B cell (primary cell): Measurements from ENCODE around the gene NACA. TPM values are rescaled to one million over a fixed set of nuclear protein-coding genes. Genes with fewer than 3 reads are reported as not detected.

Experiments
- ATAC-seq: fragments of 200-7000 bp; cut with Tn5 transposase; one replicate; pipeline ENCODE4 v1.10.0; 2021; ENCODE audit warnings: low read depth, mild to moderate bottlenecking, moderate number of reproducible peaks, moderate library complexity
- CTCF ChIA-PET: fragments of 350-600 bp; sonication (Branson Sonifier 250); formaldehyde crosslinking; loops from one replicate; lab custom pipeline; 2021; ENCODE audit warnings: antibody characterized with exemption, inconsistent platforms; lab: Charles Lee
- POLR2A ChIA-PET: fragments of 350-600 bp; sonication (Branson Sonifier 250); formaldehyde crosslinking; loops from one replicate; lab custom pipeline; 2021; ENCODE audit warnings: antibody characterized with exemption; lab: Charles Lee
- DNase-seq: peaks from one replicate; pipeline ENCODE4 v3.0.0; 2013
- H2AFZ ChIP-seq: 2 replicates; pipeline ENCODE4 v1.6.1; 2012; ENCODE audit warnings: mild to moderate bottlenecking, low read depth, low read length; ENCODE audit not compliant: insufficient read depth, poor library complexity, severe bottlenecking
- H3K27ac ChIP-seq, 2 donors: 1 replicate in 1 of 2; 2 replicates in 1 of 2; pipeline ENCODE4 v1.5.1; 2012 to 2013; ENCODE audit warnings: low read length in 2 of 2, mild to moderate bottlenecking in 2 of 2, moderate library complexity in 1 of 2
- H3K27me3 ChIP-seq, 4 experiments: fragments of 200-600 bp in 1 of 4; sonication (generic) in 1 of 4; replicated peaks in 1 of 4; 1 replicate in 2 of 4; 2 replicates in 2 of 4; pipeline versions ENCODE4 v1.6.1 to v1.7.0; 2013 to 2016; ENCODE audit warnings: low read length in 3 of 4, mild to moderate bottlenecking in 2 of 4, mixed read lengths in 1 of 4, moderate library complexity in 1 of 4; ENCODE audit not compliant: insufficient read depth in 4 of 4, control insufficient read depth in 3 of 4; ENCODE audit errors: control extremely low read depth in 1 of 4
- H3K36me3 ChIP-seq, 2 experiments: replicated peaks in 1 of 2; 1 replicate in 1 of 2; 2 replicates in 1 of 2; pipeline versions ENCODE4 v1.6.1 to v1.7.1; 2013; ENCODE audit warnings: low read length in 1 of 2; ENCODE audit not compliant: insufficient read depth in 2 of 2, control insufficient read depth in 1 of 2; ENCODE audit errors: control extremely low read depth in 1 of 2, extremely low read depth in 1 of 2
- H3K4me1 ChIP-seq, 2 donors: fragments of 200-600 bp in 1 of 2; sonication (generic) in 1 of 2; 1 replicate in 1 of 2; 2 replicates in 1 of 2; pipeline versions ENCODE4 v1.5.1 to v1.6.1; 2013 to 2017; ENCODE audit warnings: low read length in 2 of 2; ENCODE audit not compliant: control insufficient read depth in 2 of 2, insufficient read depth in 2 of 2
- H3K4me2 ChIP-seq: replicated peaks from 2 replicates; pipeline ENCODE3; 2012; ENCODE audit warnings: mild to moderate bottlenecking, low read depth, low read length; ENCODE audit not compliant: poor library complexity, severe bottlenecking
- H3K4me3 ChIP-seq, 5 experiments: fragments of 200-600 bp in 1 of 5; sonication (generic) in 1 of 5; 1 replicate in 3 of 5; 2 replicates in 2 of 5; pipeline versions ENCODE4 v1.5.1 to v1.7.0; 2011 to 2016; ENCODE audit warnings: low read length in 4 of 5, mild to moderate bottlenecking in 4 of 5, low read depth in 2 of 5, control low read depth in 1 of 5, moderate library complexity in 1 of 5; ENCODE audit not compliant: insufficient read depth in 1 of 5; ENCODE audit errors: control extremely low read depth in 1 of 5, extremely low read depth in 1 of 5
- H3K79me2 ChIP-seq: fragments of 200-600 bp; sonication (generic); one replicate; pipeline ENCODE4 v1.6.0; 2016; ENCODE audit warnings: low read length; ENCODE audit not compliant: control insufficient read depth, insufficient read depth
- H3K9ac ChIP-seq: fragments of 200-600 bp; sonication (generic); 2 replicates; pipeline ENCODE4 v1.6.1; 2017; ENCODE audit warnings: mild to moderate bottlenecking, low read length, moderate library complexity
- H3K9me3 ChIP-seq, 3 donors: one replicate each; pipeline versions ENCODE4 v1.6.1 to v1.7.1; 2013; ENCODE audit warnings: low read length in 2 of 3; ENCODE audit not compliant: control insufficient read depth in 2 of 3, insufficient read depth in 1 of 3; ENCODE audit errors: control extremely low read depth in 1 of 3
- H4K20me1 ChIP-seq: 2 replicates; pipeline ENCODE4 v1.6.0; 2012; ENCODE audit warnings: mild to moderate bottlenecking, low read length; ENCODE audit not compliant: insufficient read depth, control insufficient read depth, poor library complexity, severe bottlenecking
- H3K27ac Mint-ChIP-seq: one replicate; pipeline ENCODE4 v1.8.0; 2021; ENCODE audit warnings: mixed read lengths
- H3K27me3 Mint-ChIP-seq: one replicate; pipeline ENCODE4 v1.8.0; 2021; ENCODE audit warnings: mixed read lengths
- H3K4me1 Mint-ChIP-seq: one replicate; pipeline ENCODE4 v1.8.0; 2021; ENCODE audit warnings: mixed read lengths
- H3K4me3 Mint-ChIP-seq: one replicate; pipeline ENCODE4 v1.8.0; 2021; ENCODE audit warnings: mixed read lengths
- H3K9me3 Mint-ChIP-seq: one replicate; pipeline ENCODE4 v1.8.0; 2022; ENCODE audit warnings: mixed read lengths; ENCODE audit not compliant: insufficient read depth
- CTCF ChIP-seq: fragments of 200-600 bp; IDR thresholded peaks from one replicate; pipeline ENCODE4 v1.8.0; 2022; ENCODE audit warnings: antibody characterized with exemption, mild to moderate bottlenecking
- EZH2 ChIP-seq: IDR thresholded peaks from 2 replicates; pipeline ENCODE4 v1.6.1; 2012; ENCODE audit warnings: borderline replicate concordance, low read depth, mild to moderate bottlenecking, moderate library complexity, low read length; ENCODE audit not compliant: insufficient read depth, poor library complexity, severe bottlenecking
- whole genome bisulfite sequencing: methylation state at CpG from one replicate; pipeline ENCODE4 v1.1.5; 2013; ENCODE audit warnings: missing lambda C conversion rate; ENCODE audit not compliant: insufficient coverage; 5-methylcytosine and 5-hydroxymethylcytosine counted together
- intact Hi-C: fragments of 100-400 bp; cut with micrococcal nuclease; formaldehyde crosslinking; loops from one replicate; pipeline ENCODE4 v1.10.0; 2022
- polyA plus RNA-seq: library from polyadenylated mRNA; depleted of rRNA; stranded (reverse); fragments of >200 nt; gene quantifications from 2 replicates; pipeline ENCODE4 v1.2.3, GENCODE V29; 2012
- small RNA-seq: library from RNA; depleted of rRNA; stranded (forward); fragments of <200 nt; gene quantifications from one replicate; pipeline ENCODE3, GENCODE V24; 2012; ENCODE audit warnings: low replicate concordance, low read depth; ENCODE audit not compliant: insufficient read length
- total RNA-seq, 2 donors: library from RNA; stranded (reverse); fragments of 120-200 nt in 1 of 2; gene quantifications; 1 replicate in 1 of 2; 2 replicates in 1 of 2; pipeline versions ENCODE4 v1.2.3 to v1.2.4, GENCODE V29; 2013 to 2022

NACA gene
- total and polyA plus RNA-seq, 2 donors (not counting 1 experiment from before 2014, with no cell fraction given) = 1,076 to 1,127 TPM

GRCh38 chr12:56668197-56668457, 57.0 kb downstream of the NACA start:
- peaks cover 58% of the 10 kb centered on the region for H4K20me1 ChIP-seq

More at GRCh38 chr12:56668197-56668457, 57.0 kb downstream of the NACA start:
- no peak overlapping the region for H3K4me3 ChIP-seq
- H3K27me3 ChIP-seq = no peaks in the 10 kb centered on the region
- no peak for DNase-seq
- TF ChIP-seq CTCF (no peak), EZH2 (no peak)
- Mint-ChIP-seq H3K27ac (no peak overlapping the region), H3K4me3 (no peak overlapping the region), H3K9me3 (no peaks in the 10 kb centered on the region), H3K27me3 (no peaks in the 10 kb centered on the region), H3K4me1 (peaks cover 10% of the 10 kb centered on the region)
- H3K9ac ChIP-seq = no peak overlapping the region
- no CpG with 5 or more reads among the region's 2 CpGs for WGBS
- intact Hi-C loops = no loop called here
- H3K4me2 ChIP-seq = no peak overlapping the region
- no peak overlapping the region for H3K27ac ChIP-seq
- CTCF ChIA-PET = no interaction called here
- no peaks in the 10 kb centered on the region for H3K4me1 ChIP-seq
- H3K36me3 ChIP-seq = peaks cover 14 to 81% of the 10 kb centered on the region in 2 experiments
- H2AFZ ChIP-seq = no peak overlapping the region
- POLR2A ChIA-PET = no interaction called here
- peaks cover 59% of the 10 kb centered on the region for H3K79me2 ChIP-seq
- no peaks in the 10 kb centered on the region for H3K9me3 ChIP-seq
- no peak for ATAC-seq

Small RNA genes within 50 kb of the gene (small RNA-seq; reads per million reads assigned to genes)
- gene RN7SL809P = not detected

Other genes with a start within 250 kb of the NACA start
- gene GLS2, start 237.1 kb downstream of the NACA start, total RNA-seq = 5.3 and 7.2 TPM in 2 replicates
- 3.6 and 5.3 TPM in 2 replicates for gene GLS2, start 237.1 kb downstream of the NACA start, polyA plus RNA-seq
- gene RBMS2, start 203.5 kb downstream of the NACA start, total RNA-seq = 5.0 and 7.6 TPM in 2 replicates
- 0.81 and 1.2 TPM in 2 replicates for gene RBMS2, start 203.5 kb downstream of the NACA start, polyA plus RNA-seq
- gene BAZ2A, start 95.0 kb downstream of the NACA start, total RNA-seq = 280 and 284 TPM in 2 replicates
- 95.7 and 138 TPM in 2 replicates for gene BAZ2A, start 95.0 kb downstream of the NACA start, polyA plus RNA-seq
- 217 and 230 TPM in 2 replicates for gene ATP5F1B, start 79.3 kb downstream of the NACA start, total RNA-seq
- 378 and 465 TPM in 2 replicates for gene ATP5F1B, start 79.3 kb downstream of the NACA start, polyA plus RNA-seq
- 121 and 124 TPM in 2 replicates for gene PTGES3, start 37.0 kb downstream of the NACA start, total RNA-seq
- gene PTGES3, start 37.0 kb downstream of the NACA start, polyA plus RNA-seq = 35.3 and 46.7 TPM in 2 replicates
- gene PRIM1, start 27.0 kb upstream of the NACA start, total RNA-seq = 25.2 and 25.4 TPM in 2 replicates
- 14.3 and 16.9 TPM in 2 replicates for gene PRIM1, start 27.0 kb upstream of the NACA start, polyA plus RNA-seq
- gene HSD17B6, start 38.0 kb upstream of the NACA start, total RNA-seq = 0.89 and 3.5 TPM in 2 replicates
- gene HSD17B6, start 38.0 kb upstream of the NACA start, polyA plus RNA-seq = 0.63 and 0.78 TPM in 2 replicates
- gene SDR9C7, start 209.1 kb upstream of the NACA start, total RNA-seq = 0.22 TPM in 1 of 2 replicates, not detected in the other
- not detected in 2 replicates for gene SDR9C7, start 209.1 kb upstream of the NACA start, polyA plus RNA-seq
- gene RDH16, start 232.3 kb upstream of the NACA start, total RNA-seq = 1.5 and 2.4 TPM in 2 replicates
- 1.1 and 2.0 TPM in 2 replicates for gene RDH16, start 232.3 kb upstream of the NACA start, polyA plus RNA-seq